H9 (cell line): ENCODE results near the gene ADAM17. TPM values are rescaled to one million over a fixed set of nuclear protein-coding genes. Genes with fewer than 3 reads are reported as not detected.

Experiments
- DNase-seq: peaks from one replicate; pipeline ENCODE4 v3.0.0-alpha.2; 2017
- H2AFZ ChIP-seq: one replicate; pipeline ENCODE4 v1.6.1; 2013; ENCODE audit warnings: mild to moderate bottlenecking, low read length, control low read depth, moderate library complexity
- H2AK5ac ChIP-seq: 2 replicates; pipeline ENCODE4 v1.6.1; 2013; ENCODE audit warnings: low read length, control low read depth, mixed read lengths; ENCODE audit not compliant: insufficient read length
- H2BK120ac ChIP-seq: one replicate; pipeline ENCODE4 v1.6.1; 2013; ENCODE audit warnings: low read depth, mild to moderate bottlenecking, low read length, control low read depth, inconsistent platforms; ENCODE audit not compliant: poor library complexity, severe bottlenecking
- H2BK12ac ChIP-seq: 2 replicates; pipeline ENCODE4 v1.6.1; 2013; ENCODE audit warnings: low read length, control low read depth, mixed read lengths, low read depth; ENCODE audit not compliant: insufficient read length
- H2BK15ac ChIP-seq: 2 replicates; pipeline ENCODE4 v1.6.1; 2013; ENCODE audit warnings: low read depth, low read length, control low read depth
- H2BK20ac ChIP-seq: one replicate; pipeline ENCODE4 v1.6.1; 2013; ENCODE audit warnings: low read depth, mild to moderate bottlenecking, low read length, control low read depth, inconsistent platforms; ENCODE audit not compliant: poor library complexity, severe bottlenecking
- H2BK5ac ChIP-seq: 2 replicates; pipeline ENCODE4 v1.6.1; 2013; ENCODE audit warnings: low read length, control low read depth, mixed read lengths; ENCODE audit not compliant: insufficient read length
- H3K14ac ChIP-seq: 2 replicates; pipeline ENCODE4 v1.6.1; 2013; ENCODE audit warnings: low read length, control low read depth; ENCODE audit not compliant: insufficient read depth
- H3K18ac ChIP-seq: 2 replicates; pipeline ENCODE4 v1.6.1; 2013; ENCODE audit warnings: low read depth, mild to moderate bottlenecking, mixed read lengths, low read length, control low read depth; ENCODE audit not compliant: insufficient read length
- H3K23ac ChIP-seq: 2 replicates; pipeline ENCODE4 v1.6.1; 2013; ENCODE audit warnings: low read length, control low read depth, mixed read lengths, low read depth; ENCODE audit not compliant: insufficient read length
- H3K23me2 ChIP-seq: 2 replicates; pipeline ENCODE4 v1.6.1; 2013; ENCODE audit warnings: low read depth, mild to moderate bottlenecking, mixed read lengths, low read length, control low read depth; ENCODE audit not compliant: insufficient read length, poor library complexity, severe bottlenecking
- H3K27ac ChIP-seq: 2 replicates; pipeline ENCODE4 v1.5.1; 2013; ENCODE audit warnings: low read length, control low read depth, mixed read lengths, low read depth; ENCODE audit not compliant: insufficient read length
- H3K27me3 ChIP-seq: 2 replicates; pipeline ENCODE4 v1.6.1; 2013; ENCODE audit warnings: low read length, control low read depth, inconsistent platforms; ENCODE audit not compliant: insufficient read depth
- H3K4ac ChIP-seq: 2 replicates; pipeline ENCODE4 v1.6.1; 2013; ENCODE audit warnings: low read depth, mild to moderate bottlenecking, control low read depth, inconsistent platforms, low read length, moderate library complexity
- H3K4me1 ChIP-seq: 2 replicates; pipeline ENCODE4 v1.6.1; 2013; ENCODE audit warnings: low read length, control low read depth, inconsistent platforms; ENCODE audit not compliant: insufficient read depth
- H3K4me2 ChIP-seq: 2 replicates; pipeline ENCODE4 v1.6.1; 2013; ENCODE audit warnings: low read length, control low read depth, mixed read lengths; ENCODE audit not compliant: insufficient read length, insufficient read depth
- H3K56ac ChIP-seq: 2 replicates; pipeline ENCODE4 v1.6.1; 2013; ENCODE audit warnings: low read depth, mild to moderate bottlenecking, mixed read lengths, low read length, control low read depth; ENCODE audit not compliant: insufficient read length
- H3K79me1 ChIP-seq: 2 replicates; pipeline ENCODE4 v1.6.1; 2013; ENCODE audit warnings: low read depth, mild to moderate bottlenecking, moderate library complexity, low read length, control low read depth, inconsistent platforms; ENCODE audit not compliant: insufficient read depth, poor library complexity, severe bottlenecking
- H3K79me2 ChIP-seq: 2 replicates; pipeline ENCODE4 v1.6.1; 2013; ENCODE audit warnings: low read length, control low read depth, inconsistent platforms; ENCODE audit not compliant: insufficient read depth
- H3K9ac ChIP-seq: 2 replicates; pipeline ENCODE4 v1.6.1; 2013; ENCODE audit warnings: low read length, control low read depth, mixed read lengths; ENCODE audit not compliant: insufficient read length; ENCODE audit errors: extremely low read depth
- H3K9me3 ChIP-seq: one replicate; pipeline ENCODE4 v1.6.1; 2013; ENCODE audit warnings: low read depth, low read length, inconsistent platforms; ENCODE audit not compliant: control insufficient read depth
- H3T11ph ChIP-seq: one replicate; pipeline ENCODE4 v1.6.1; 2013; ENCODE audit warnings: mild to moderate bottlenecking, low read length, control low read depth, inconsistent platforms
- H4K20me1 ChIP-seq: one replicate; pipeline ENCODE4 v1.6.1; 2013; ENCODE audit not compliant: control insufficient read depth, insufficient read length, insufficient read depth
- H4K5ac ChIP-seq: 2 replicates; pipeline ENCODE4 v1.6.1; 2013; ENCODE audit warnings: low read depth, mild to moderate bottlenecking, mixed read lengths, low read length, control low read depth; ENCODE audit not compliant: insufficient read length
- H4K8ac ChIP-seq: replicated peaks from 2 replicates; pipeline ENCODE4 v1.6.1; 2013; ENCODE audit warnings: low read length, control low read depth, mixed read lengths, low read depth; ENCODE audit not compliant: insufficient read length
- H4K91ac ChIP-seq: 2 replicates; pipeline ENCODE4 v1.6.1; 2013; ENCODE audit warnings: low read depth, mild to moderate bottlenecking, moderate library complexity, mixed read lengths, low read length, control low read depth; ENCODE audit not compliant: insufficient read length
- H3K27ac Mint-ChIP-seq, 3 experiments: 2 replicates in 2 of 3; 3 replicates in 1 of 3; pipeline ENCODE4 v1.8.0; 2020 to 2021; ENCODE audit warnings: mixed read lengths in 3 of 3, mild to moderate bottlenecking in 1 of 3, moderate library complexity in 1 of 3
- H3K27me3 Mint-ChIP-seq: 2 replicates; pipeline ENCODE4 v1.8.0; 2021; ENCODE audit warnings: low read depth, mild to moderate bottlenecking, moderate library complexity, mixed read lengths
- H3K36me3 Mint-ChIP-seq, 3 experiments: 2 replicates in 2 of 3; 3 replicates in 1 of 3; pipeline ENCODE4 v1.8.0; 2020 to 2021; ENCODE audit warnings: low read depth in 3 of 3, mixed read lengths in 3 of 3; ENCODE audit not compliant: insufficient read depth in 1 of 3
- H3K4me1 Mint-ChIP-seq, 2 experiments: 2 replicates each; pipeline ENCODE4 v1.8.0; 2020; ENCODE audit warnings: mixed read lengths in 2 of 2
- H3K4me3 Mint-ChIP-seq, 2 experiments: 2 replicates in 1 of 2; 3 replicates in 1 of 2; pipeline ENCODE4 v1.8.0; 2020 to 2021; ENCODE audit warnings: mild to moderate bottlenecking in 2 of 2, mixed read lengths in 2 of 2, moderate library complexity in 1 of 2
- H3K9me3 Mint-ChIP-seq, 2 experiments: 2 replicates in 1 of 2; 3 replicates in 1 of 2; pipeline ENCODE4 v1.8.0; 2020; ENCODE audit warnings: mild to moderate bottlenecking in 2 of 2, mixed read lengths in 2 of 2, moderate library complexity in 1 of 2
- total RNA-seq: library from RNA; stranded (reverse); gene quantifications from 2 replicates; pipeline ENCODE4 v1.2.1, GENCODE V29; 2021
- TF ChIP-seq, protein P1 (sequence below): fragments of 200-600 bp; sonication (generic); conservative IDR thresholded peaks from 3 replicates; pipeline ENCODE4 v1.8.0; 2021; ENCODE audit warnings: antibody characterized with exemption, mild to moderate bottlenecking

The ADAM17 gene
- total RNA-seq, 1 experiment from 2014 or later: 26.3 TPM

DNA sequence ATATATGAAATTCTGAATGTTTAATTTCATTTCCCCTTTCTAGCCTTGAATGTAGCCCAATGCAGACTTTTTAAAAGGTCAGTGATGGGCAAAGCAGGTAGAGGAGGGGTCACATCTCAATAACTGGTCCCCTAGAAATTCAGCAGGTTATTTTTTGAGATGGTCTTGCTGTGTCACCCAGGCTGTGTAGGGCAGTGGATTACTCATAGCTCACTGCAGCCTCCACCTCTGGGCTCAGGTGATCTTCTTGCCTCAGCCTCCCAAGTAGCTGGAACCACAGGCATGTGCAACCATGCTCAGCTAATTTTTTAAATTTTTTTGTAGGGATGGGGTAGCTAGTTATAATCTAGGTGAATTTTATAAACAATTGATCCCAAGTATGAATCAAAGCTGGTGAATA, 72.5 kb downstream of the ADAM17 start:
- Histone ChIP-seq H3K4ac (no peak overlapping the region), H3K14ac (no peak overlapping the region), H2AK5ac (no peak overlapping the region), H2BK12ac (no peak overlapping the region), H2BK15ac (no peak overlapping the region), H3K18ac (no peak overlapping the region), H2AFZ (no peak overlapping the region), H3K23ac (no peak overlapping the region), H4K5ac (no peak overlapping the region), H2BK120ac (no peak overlapping the region), H3K79me1 (no peaks in the 10 kb centered on the region), H3K23me2 (no peaks in the 10 kb centered on the region), H3K4me2 (no peak overlapping the region), H3K4me1 (no peaks in the 10 kb centered on the region), H3K79me2 (no peaks in the 10 kb centered on the region), H3K9me3 (no peaks in the 10 kb centered on the region), H4K91ac (no peak overlapping the region), H3T11ph (no peak overlapping the region), H4K8ac (no peak overlapping the region), H3K9ac (no peak overlapping the region), H3K27ac (no peak overlapping the region), H2BK20ac (no peak overlapping the region), H4K20me1 (no peaks in the 10 kb centered on the region), H2BK5ac (no peak overlapping the region), H3K56ac (no peak overlapping the region), H3K27me3 (no peaks in the 10 kb centered on the region)
- H3K36me3 Mint-ChIP-seq: peaks cover 13 to 67% (median 39%) of the 10 kb centered on the region in 3 experiments; a peak in 6 of 7 replicates
- TF ChIP-seq, protein P1, sequence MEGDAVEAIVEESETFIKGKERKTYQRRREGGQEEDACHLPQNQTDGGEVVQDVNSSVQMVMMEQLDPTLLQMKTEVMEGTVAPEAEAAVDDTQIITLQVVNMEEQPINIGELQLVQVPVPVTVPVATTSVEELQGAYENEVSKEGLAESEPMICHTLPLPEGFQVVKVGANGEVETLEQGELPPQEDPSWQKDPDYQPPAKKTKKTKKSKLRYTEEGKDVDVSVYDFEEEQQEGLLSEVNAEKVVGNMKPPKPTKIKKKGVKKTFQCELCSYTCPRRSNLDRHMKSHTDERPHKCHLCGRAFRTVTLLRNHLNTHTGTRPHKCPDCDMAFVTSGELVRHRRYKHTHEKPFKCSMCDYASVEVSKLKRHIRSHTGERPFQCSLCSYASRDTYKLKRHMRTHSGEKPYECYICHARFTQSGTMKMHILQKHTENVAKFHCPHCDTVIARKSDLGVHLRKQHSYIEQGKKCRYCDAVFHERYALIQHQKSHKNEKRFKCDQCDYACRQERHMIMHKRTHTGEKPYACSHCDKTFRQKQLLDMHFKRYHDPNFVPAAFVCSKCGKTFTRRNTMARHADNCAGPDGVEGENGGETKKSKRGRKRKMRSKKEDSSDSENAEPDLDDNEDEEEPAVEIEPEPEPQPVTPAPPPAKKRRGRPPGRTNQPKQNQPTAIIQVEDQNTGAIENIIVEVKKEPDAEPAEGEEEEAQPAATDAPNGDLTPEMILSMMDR: no peak
- peaks cover 4 to 7% of the 10 kb centered on the region in 2 experiments; a peak in 1 of 4 replicates for H3K4me1 Mint-ChIP-seq
- H3K9me3 Mint-ChIP-seq: no peaks in the 10 kb centered on the region
- H3K27ac Mint-ChIP-seq: no peak overlapping the region; a peak in 1 of 7 replicates
- no peak for DNase-seq
- no peaks in the 10 kb centered on the region; the same call in 1 of the 2 replicates for H3K27me3 Mint-ChIP-seq
- no peak overlapping the region for H3K4me3 Mint-ChIP-seq
